Left ventricle myocardium inferior (tissue), 1 donor: ENCODE results near the gene EMP1. TPM values are rescaled to one million over a fixed set of nuclear protein-coding genes. Genes with fewer than 3 reads are reported as not detected.

ENCODE experiments used
- DNase-seq: peaks from one replicate; pipeline ENCODE4 v3.0.0-alpha.2; 2020
- H3K27ac ChIP-seq: fragments of 200-600 bp; replicated peaks from 2 replicates; pipeline ENCODE4 v1.8.0; 2021
- H3K27me3 ChIP-seq: fragments of 200-600 bp; 2 replicates; pipeline ENCODE4 v1.8.0; 2021; ENCODE audit warnings: low read depth
- H3K36me3 ChIP-seq: fragments of 200-600 bp; 2 replicates; pipeline ENCODE4 v1.8.0; 2021
- H3K4me1 ChIP-seq: fragments of 200-600 bp; 2 replicates; pipeline ENCODE4 v1.8.0; 2021
- H3K4me3 ChIP-seq: fragments of 200-600 bp; 2 replicates; pipeline ENCODE4 v1.8.0; 2021; ENCODE audit warnings: mild to moderate bottlenecking, moderate library complexity
- H3K9me3 ChIP-seq: fragments of 200-600 bp; replicated peaks from 2 replicates; pipeline ENCODE4 v1.8.0; 2021
- intact Hi-C: fragments of 100-400 bp; cut with micrococcal nuclease; formaldehyde crosslinking; loops from one replicate; pipeline ENCODE4 v1.11.0; 2022
- total RNA-seq: library from RNA; stranded (reverse); fragmentation: NEBNext Ultra II Directional; extraction: Animal tissue kit (Norgen Biotek cat#: 25700); gene quantifications from one replicate; pipeline ENCODE4 v1.2.1, GENCODE V29; 2021
- TF ChIP-seq, protein P1 (sequence below): fragments of 200-600 bp; IDR thresholded peaks from 2 replicates; pipeline ENCODE4 v1.8.0; 2021; ENCODE audit warnings: antibody characterized with exemption, mild to moderate bottlenecking, borderline replicate concordance
- donor health status: DM: no; HTN: yes; CAD: no; lungs with severe emphysema.

The EMP1 gene
- total RNA-seq, 1 donor from 2014 or later, result 90.5 TPM

GRCh38 chr12:13156277-13156676 is 40.2 kb upstream of the EMP1 start:
- no peak for DNase-seq
- H3K27me3 ChIP-seq, result no peaks in the 10 kb centered on the region
- H3K36me3 ChIP-seq, result no peaks in the 10 kb centered on the region
- TF ChIP-seq, protein P1, sequence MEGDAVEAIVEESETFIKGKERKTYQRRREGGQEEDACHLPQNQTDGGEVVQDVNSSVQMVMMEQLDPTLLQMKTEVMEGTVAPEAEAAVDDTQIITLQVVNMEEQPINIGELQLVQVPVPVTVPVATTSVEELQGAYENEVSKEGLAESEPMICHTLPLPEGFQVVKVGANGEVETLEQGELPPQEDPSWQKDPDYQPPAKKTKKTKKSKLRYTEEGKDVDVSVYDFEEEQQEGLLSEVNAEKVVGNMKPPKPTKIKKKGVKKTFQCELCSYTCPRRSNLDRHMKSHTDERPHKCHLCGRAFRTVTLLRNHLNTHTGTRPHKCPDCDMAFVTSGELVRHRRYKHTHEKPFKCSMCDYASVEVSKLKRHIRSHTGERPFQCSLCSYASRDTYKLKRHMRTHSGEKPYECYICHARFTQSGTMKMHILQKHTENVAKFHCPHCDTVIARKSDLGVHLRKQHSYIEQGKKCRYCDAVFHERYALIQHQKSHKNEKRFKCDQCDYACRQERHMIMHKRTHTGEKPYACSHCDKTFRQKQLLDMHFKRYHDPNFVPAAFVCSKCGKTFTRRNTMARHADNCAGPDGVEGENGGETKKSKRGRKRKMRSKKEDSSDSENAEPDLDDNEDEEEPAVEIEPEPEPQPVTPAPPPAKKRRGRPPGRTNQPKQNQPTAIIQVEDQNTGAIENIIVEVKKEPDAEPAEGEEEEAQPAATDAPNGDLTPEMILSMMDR, result no peak
- no peak overlapping the region for H3K4me3 ChIP-seq
- no peak overlapping the region for H3K27ac ChIP-seq
- intact Hi-C loops, result no loop called here
- H3K9me3 ChIP-seq, result peaks cover 3% of the 10 kb centered on the region
- peaks cover 17% of the 10 kb centered on the region for H3K4me1 ChIP-seq

DNA sequence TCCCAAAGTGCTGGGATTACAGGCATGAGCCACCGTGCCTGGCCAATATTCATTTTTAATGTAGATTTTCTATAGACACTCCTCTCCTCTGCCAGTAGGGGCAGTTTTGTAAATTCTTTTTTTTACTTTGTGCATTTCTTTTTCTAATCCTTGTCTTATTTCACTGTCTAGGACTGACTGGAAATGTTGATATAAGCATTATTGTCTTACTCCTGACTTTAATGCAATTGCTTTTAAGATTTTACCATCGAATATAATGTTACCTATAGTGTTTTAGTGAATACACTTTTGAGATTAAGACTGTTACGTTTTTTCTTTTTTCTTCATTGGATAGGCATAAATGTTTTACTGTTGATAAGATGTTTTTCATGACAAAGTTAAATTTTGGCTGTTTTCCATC is 35.4 kb upstream of the EMP1 start:
- no peaks in the 10 kb centered on the region for H3K27me3 ChIP-seq
- intact Hi-C loops, result no loop called here
- H3K36me3 ChIP-seq, result no peaks in the 10 kb centered on the region
- no peak for DNase-seq
- TF ChIP-seq, protein P1, result peak; percentile 16
- no peak overlapping the region for H3K4me3 ChIP-seq
- no peaks in the 10 kb centered on the region for H3K9me3 ChIP-seq
- H3K27ac ChIP-seq, result no peak overlapping the region
- H3K4me1 ChIP-seq, result peaks cover 13% of the 10 kb centered on the region

GRCh38 chr12:13162904-13163303 is 33.6 kb upstream of the EMP1 start:
- no peaks in the 10 kb centered on the region for H3K27me3 ChIP-seq
- H3K9me3 ChIP-seq, result peaks cover 4% of the 10 kb centered on the region
- DNase-seq, result no peak
- no peak overlapping the region for H3K4me3 ChIP-seq
- H3K4me1 ChIP-seq, result peaks cover 13% of the 10 kb centered on the region
- TF ChIP-seq, protein P1, result no peak
- H3K27ac ChIP-seq, result no peak overlapping the region
- no peaks in the 10 kb centered on the region for H3K36me3 ChIP-seq
- intact Hi-C loops, result no loop called here

GRCh38 chr12:13163868-13164635 is 32.5 kb upstream of the EMP1 start:
- TF ChIP-seq, protein P1, result no peak
- H3K4me1 ChIP-seq, result peaks cover 13% of the 10 kb centered on the region

DNA sequence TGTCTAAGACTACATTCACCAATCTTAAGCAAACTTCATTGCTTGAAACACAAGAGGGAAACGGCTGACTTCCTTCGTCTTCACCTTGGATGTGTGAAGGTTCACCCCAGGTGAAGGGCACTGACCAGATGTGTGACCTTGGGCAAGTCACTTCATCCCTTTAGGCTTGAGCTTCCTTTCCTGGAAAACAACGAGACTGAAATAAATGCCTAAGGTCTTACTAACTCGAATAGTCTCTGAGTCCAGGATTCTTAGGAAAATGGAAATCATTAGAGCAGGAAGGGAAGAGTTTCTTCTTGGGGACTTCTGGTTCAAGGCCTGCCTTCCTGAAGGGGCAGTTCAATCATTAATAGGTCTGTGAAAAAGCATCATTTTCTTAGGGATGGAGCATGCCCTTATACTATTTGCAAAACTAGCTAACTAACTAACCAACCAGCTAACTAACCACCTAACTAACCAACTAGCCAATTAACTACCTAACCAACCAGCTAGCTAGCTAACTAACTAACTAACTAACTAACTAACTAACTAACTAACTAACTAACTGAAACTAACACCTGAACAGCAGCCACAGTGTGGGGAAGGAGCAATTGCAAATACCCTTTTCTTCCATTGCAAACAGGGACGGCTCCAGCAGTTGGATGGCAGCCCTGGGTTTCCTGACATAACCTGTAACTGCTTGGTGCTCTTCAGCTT is 31.5 kb upstream of the EMP1 start:
- Histone ChIP-seq H3K36me3 (no peaks in the 10 kb centered on the region), H3K4me1 (peaks cover 13% of the 10 kb centered on the region), H3K4me3 (no peak overlapping the region), H3K27me3 (no peaks in the 10 kb centered on the region), H3K27ac (no peak overlapping the region), H3K9me3 (peaks cover 8% of the 10 kb centered on the region)
- DNase-seq, result no peak
- TF ChIP-seq, protein P1, result no peak
- intact Hi-C loops, result no loop called here

More at GRCh38 chr12:13163868-13164635, 32.5 kb upstream of the EMP1 start:
- no peak overlapping the region for H3K27ac ChIP-seq
- intact Hi-C loops, result no loop called here
- no peak overlapping the region for H3K4me3 ChIP-seq
- H3K9me3 ChIP-seq, result peaks cover 8% of the 10 kb centered on the region
- DNase-seq, result no peak
- H3K36me3 ChIP-seq, result no peaks in the 10 kb centered on the region
- H3K27me3 ChIP-seq, result no peaks in the 10 kb centered on the region
